HCT116 (cell line): ENCODE data around the gene DDX54.

Experiments
- CBX3 ChIP-seq: IDR thresholded peaks from 2 replicates; pipeline ENCODE4 v1.6.1; 2012; ENCODE audit warnings: low read depth
- CEBPB ChIP-seq: IDR thresholded peaks from 2 replicates; pipeline ENCODE4 v1.6.1; 2012; ENCODE audit warnings: low read depth
- EGR1 ChIP-seq: IDR thresholded peaks from 2 replicates; pipeline ENCODE4 v1.6.1; 2012; ENCODE audit warnings: low read depth
- ELF1 ChIP-seq: IDR thresholded peaks from 2 replicates; pipeline ENCODE4 v1.6.1; 2012; ENCODE audit warnings: low read depth, borderline replicate concordance
- EZH2 ChIP-seq: fragments of 200-600 bp; sonication (generic); IDR thresholded peaks from 2 replicates; pipeline ENCODE4 v1.6.1; 2017; ENCODE audit warnings: antibody characterized with exemption, mixed run types
- POLR2A ChIP-seq: IDR thresholded peaks from 2 replicates; pipeline ENCODE4 v1.7.0; 2011; ENCODE audit warnings: borderline replicate concordance; ENCODE audit not compliant: insufficient read depth, insufficient read length; ENCODE audit errors: extremely low read depth
- POLR2AphosphoS5 ChIP-seq: IDR thresholded peaks from 2 replicates; pipeline ENCODE4 v1.6.1; 2011; ENCODE audit warnings: mild to moderate bottlenecking, low read depth, low read length, moderate library complexity
- RAD21 ChIP-seq: IDR thresholded peaks from 2 replicates; pipeline ENCODE4 v1.6.1; 2012; ENCODE audit warnings: low read depth, mild to moderate bottlenecking
- SP1 ChIP-seq: IDR thresholded peaks from 2 replicates; pipeline ENCODE4 v1.6.1; 2012; ENCODE audit warnings: low read depth
- YY1 ChIP-seq: IDR thresholded peaks from 2 replicates; pipeline ENCODE4 v1.6.1; 2011; ENCODE audit warnings: low read length, low read depth, moderate library complexity, mild to moderate bottlenecking; ENCODE audit not compliant: insufficient replicate concordance; ENCODE audit errors: extremely low read depth
- TF ChIP-seq, protein P1 (sequence below): IDR thresholded peaks from 2 replicates; pipeline ENCODE4 v1.6.1; 2011; ENCODE audit warnings: mild to moderate bottlenecking, low read length, moderate library complexity; ENCODE audit not compliant: insufficient replicate concordance; ENCODE audit errors: extremely low read depth
- TF ChIP-seq, protein P2 (sequence below), 3 experiments: fragments of 200-600 bp in 1 of 3; sonication (generic) in 1 of 3; IDR thresholded peaks in 2 of 3; conservative IDR thresholded peaks in 1 of 3; 2 replicates each; pipeline ENCODE4 v1.5.1; 2012 to 2017; ENCODE audit warnings: low read depth in 2 of 3, low read length in 2 of 3, antibody characterized with exemption in 1 of 3, borderline replicate concordance in 1 of 3, control low read depth in 1 of 3, mild to moderate bottlenecking in 1 of 3, mixed read lengths in 1 of 3, mixed run types in 1 of 3, moderate library complexity in 1 of 3; ENCODE audit not compliant: insufficient read depth in 1 of 3
- TF ChIP-seq, protein P3 (sequence below): IDR thresholded peaks from 2 replicates; pipeline ENCODE4 v1.6.1; 2012; ENCODE audit warnings: low read depth
- TF ChIP-seq, protein P4 (sequence below): IDR thresholded peaks from 2 replicates; pipeline ENCODE4 v1.6.1; 2012

DNA sequence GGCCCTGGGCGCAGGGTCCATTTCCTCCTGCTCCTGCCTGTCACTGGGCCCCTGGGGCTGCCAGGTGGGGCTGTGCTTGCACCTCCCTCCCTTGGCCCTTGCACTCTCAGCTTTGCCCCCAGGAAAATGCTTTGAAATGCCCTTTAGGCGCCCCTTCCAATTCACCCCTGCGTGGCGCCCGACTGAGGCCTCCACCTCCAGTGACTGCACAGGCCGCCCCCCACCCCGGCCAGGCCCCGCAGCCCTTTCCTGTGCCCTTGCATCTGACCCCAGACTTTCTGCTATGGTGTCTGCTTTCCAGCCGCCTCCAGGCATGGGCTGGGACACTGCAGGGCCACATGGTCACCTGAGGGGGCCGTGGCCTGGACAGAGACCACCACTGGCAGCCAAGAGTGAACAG, 17.4 kb downstream of the DDX54 start:
- TF ChIP-seq EGR1 (no peak), CEBPB (no peak), YY1 (no peak), POLR2A (no peak), CBX3 (no peak), SP1 (no peak), EZH2 (no peak), ELF1 (no peak), RAD21 (no peak), POLR2AphosphoS5 (no peak)
- TF ChIP-seq, protein P1, sequence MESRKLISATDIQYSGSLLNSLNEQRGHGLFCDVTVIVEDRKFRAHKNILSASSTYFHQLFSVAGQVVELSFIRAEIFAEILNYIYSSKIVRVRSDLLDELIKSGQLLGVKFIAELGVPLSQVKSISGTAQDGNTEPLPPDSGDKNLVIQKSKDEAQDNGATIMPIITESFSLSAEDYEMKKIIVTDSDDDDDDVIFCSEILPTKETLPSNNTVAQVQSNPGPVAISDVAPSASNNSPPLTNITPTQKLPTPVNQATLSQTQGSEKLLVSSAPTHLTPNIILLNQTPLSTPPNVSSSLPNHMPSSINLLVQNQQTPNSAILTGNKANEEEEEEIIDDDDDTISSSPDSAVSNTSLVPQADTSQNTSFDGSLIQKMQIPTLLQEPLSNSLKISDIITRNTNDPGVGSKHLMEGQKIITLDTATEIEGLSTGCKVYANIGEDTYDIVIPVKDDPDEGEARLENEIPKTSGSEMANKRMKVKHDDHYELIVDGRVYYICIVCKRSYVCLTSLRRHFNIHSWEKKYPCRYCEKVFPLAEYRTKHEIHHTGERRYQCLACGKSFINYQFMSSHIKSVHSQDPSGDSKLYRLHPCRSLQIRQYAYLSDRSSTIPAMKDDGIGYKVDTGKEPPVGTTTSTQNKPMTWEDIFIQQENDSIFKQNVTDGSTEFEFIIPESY = no peak
- TF ChIP-seq, protein P2, sequence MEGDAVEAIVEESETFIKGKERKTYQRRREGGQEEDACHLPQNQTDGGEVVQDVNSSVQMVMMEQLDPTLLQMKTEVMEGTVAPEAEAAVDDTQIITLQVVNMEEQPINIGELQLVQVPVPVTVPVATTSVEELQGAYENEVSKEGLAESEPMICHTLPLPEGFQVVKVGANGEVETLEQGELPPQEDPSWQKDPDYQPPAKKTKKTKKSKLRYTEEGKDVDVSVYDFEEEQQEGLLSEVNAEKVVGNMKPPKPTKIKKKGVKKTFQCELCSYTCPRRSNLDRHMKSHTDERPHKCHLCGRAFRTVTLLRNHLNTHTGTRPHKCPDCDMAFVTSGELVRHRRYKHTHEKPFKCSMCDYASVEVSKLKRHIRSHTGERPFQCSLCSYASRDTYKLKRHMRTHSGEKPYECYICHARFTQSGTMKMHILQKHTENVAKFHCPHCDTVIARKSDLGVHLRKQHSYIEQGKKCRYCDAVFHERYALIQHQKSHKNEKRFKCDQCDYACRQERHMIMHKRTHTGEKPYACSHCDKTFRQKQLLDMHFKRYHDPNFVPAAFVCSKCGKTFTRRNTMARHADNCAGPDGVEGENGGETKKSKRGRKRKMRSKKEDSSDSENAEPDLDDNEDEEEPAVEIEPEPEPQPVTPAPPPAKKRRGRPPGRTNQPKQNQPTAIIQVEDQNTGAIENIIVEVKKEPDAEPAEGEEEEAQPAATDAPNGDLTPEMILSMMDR (IDR thresholded peaks at IDR 0.05 in 2 of 3, conservative IDR thresholded peaks at IDR 0.05 in 1 of 3; ENCODE audit: borderline replicate concordance in 1 of 3, insufficient read depth in 1 of 3, low read depth in 2 of 3, low read length in 2 of 3) = no peak
- TF ChIP-seq, protein P3, sequence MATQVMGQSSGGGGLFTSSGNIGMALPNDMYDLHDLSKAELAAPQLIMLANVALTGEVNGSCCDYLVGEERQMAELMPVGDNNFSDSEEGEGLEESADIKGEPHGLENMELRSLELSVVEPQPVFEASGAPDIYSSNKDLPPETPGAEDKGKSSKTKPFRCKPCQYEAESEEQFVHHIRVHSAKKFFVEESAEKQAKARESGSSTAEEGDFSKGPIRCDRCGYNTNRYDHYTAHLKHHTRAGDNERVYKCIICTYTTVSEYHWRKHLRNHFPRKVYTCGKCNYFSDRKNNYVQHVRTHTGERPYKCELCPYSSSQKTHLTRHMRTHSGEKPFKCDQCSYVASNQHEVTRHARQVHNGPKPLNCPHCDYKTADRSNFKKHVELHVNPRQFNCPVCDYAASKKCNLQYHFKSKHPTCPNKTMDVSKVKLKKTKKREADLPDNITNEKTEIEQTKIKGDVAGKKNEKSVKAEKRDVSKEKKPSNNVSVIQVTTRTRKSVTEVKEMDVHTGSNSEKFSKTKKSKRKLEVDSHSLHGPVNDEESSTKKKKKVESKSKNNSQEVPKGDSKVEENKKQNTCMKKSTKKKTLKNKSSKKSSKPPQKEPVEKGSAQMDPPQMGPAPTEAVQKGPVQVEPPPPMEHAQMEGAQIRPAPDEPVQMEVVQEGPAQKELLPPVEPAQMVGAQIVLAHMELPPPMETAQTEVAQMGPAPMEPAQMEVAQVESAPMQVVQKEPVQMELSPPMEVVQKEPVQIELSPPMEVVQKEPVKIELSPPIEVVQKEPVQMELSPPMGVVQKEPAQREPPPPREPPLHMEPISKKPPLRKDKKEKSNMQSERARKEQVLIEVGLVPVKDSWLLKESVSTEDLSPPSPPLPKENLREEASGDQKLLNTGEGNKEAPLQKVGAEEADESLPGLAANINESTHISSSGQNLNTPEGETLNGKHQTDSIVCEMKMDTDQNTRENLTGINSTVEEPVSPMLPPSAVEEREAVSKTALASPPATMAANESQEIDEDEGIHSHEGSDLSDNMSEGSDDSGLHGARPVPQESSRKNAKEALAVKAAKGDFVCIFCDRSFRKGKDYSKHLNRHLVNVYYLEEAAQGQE = no peak
- TF ChIP-seq, protein P4, sequence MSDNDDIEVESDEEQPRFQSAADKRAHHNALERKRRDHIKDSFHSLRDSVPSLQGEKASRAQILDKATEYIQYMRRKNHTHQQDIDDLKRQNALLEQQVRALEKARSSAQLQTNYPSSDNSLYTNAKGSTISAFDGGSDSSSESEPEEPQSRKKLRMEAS = no peak
